TTC549 (cell line): Measurements from ENCODE around the gene DNAJB8.

Experiments used
- FAIRE-seq: peaks from 2 replicates; lab custom pipeline; 2012; peaks lifted over from hg19 to GRCh38; lab: Jason Lieb, UNC

DNAJB8 gene

GRCh38 chr3:128482666-128483656 lies 16.3 kb upstream of the DNAJB8 start:
- no peak for FAIRE-seq

DNA sequence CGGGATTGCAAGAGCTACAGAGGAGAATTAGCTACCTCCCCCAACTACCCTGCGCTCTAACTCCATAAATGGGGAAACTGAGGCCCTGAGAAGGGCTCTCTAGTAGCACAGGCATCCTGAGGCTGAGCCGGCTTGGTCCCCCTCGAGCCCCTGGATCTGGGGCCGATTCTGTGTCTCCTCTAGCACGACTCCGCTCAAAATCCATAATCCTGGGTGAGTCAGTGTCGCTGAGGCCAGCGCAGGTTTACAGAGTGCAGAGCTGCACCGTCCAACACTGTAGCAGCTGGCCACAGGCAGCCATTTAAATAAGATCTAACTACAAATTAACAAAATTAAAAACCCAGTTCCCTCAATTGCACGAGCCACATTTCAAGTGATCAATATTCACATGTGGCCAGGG lies 15.5 kb upstream of the DNAJB8 start:
- FAIRE-seq, result no peak

DNA sequence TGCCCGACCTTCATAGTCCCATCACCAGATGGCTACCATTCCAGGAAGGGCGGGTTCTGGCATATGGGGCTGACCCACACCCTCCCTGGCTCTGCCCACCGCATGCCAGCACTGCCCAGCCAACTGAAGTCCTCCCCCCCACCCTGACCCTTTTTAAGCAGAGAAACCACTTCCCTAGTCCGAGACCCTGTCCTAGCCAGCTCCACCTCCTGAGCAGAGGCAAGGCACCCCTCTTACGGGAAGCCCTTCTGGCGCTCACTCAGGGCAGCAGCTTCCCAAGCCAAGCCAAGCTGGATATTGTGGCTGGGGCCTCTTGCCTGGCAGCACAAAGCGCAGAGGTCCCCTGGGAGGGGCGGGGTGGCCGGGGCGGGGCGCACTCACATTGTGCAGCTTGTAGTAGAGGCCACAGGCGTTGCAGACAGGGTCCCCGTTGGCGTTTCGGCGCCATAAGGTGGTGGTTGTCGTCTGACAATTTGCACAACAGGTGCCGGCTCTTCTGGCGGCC lies 14.8 kb upstream of the DNAJB8 start:
- no peak for FAIRE-seq

- FAIRE-seq, result no peak
Observed at GRCh38 chr3:128480717-128481437, 14.2 kb upstream of the DNAJB8 start.

DNA sequence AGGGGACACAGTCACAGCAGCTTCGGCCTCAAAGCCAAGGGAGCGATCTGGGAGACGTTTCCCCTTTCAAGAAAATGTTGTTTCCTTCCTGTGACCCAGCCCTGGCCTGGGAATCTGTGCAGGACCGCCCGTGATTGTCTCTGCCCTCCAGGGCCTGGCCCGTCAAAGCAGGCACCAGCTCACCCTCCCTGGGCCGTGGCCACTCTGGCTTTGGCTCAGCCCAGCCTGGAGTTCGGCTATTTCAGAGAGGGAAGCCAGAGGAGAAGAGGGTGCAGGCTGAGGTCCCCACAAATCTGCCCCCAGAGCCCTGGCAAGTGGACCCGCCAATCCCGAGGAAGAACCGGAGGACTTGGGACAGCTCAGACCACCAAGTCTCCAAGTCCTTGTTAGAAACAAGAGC lies 13.6 kb upstream of the DNAJB8 start:
- FAIRE-seq, result no peak

DNA sequence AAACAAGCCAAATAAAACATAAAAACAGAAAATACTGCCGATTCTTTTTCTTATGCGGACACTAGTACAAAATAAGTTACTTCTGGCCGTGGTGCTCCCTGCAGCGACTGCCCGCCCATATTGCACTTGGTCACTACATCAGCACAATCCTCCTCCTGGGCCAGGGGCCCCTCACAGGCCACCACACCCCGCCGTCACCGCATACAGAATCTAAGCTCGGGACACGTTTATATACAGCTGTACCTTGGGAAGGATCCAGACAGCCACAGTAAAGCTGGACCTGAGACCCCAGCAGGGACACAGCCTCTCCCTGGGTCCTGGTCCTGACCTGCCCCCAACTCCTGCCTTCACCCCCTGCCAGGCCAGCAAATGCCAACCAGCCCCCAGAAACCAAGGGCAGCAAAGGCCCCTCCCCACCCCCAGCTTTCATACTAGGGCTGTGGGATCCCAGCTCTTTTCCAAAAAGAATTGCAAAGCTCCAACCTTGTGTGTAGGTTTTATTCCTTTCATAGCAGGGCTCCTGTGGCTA lies 12.9 kb upstream of the DNAJB8 start:
- FAIRE-seq, result no peak

DNA sequence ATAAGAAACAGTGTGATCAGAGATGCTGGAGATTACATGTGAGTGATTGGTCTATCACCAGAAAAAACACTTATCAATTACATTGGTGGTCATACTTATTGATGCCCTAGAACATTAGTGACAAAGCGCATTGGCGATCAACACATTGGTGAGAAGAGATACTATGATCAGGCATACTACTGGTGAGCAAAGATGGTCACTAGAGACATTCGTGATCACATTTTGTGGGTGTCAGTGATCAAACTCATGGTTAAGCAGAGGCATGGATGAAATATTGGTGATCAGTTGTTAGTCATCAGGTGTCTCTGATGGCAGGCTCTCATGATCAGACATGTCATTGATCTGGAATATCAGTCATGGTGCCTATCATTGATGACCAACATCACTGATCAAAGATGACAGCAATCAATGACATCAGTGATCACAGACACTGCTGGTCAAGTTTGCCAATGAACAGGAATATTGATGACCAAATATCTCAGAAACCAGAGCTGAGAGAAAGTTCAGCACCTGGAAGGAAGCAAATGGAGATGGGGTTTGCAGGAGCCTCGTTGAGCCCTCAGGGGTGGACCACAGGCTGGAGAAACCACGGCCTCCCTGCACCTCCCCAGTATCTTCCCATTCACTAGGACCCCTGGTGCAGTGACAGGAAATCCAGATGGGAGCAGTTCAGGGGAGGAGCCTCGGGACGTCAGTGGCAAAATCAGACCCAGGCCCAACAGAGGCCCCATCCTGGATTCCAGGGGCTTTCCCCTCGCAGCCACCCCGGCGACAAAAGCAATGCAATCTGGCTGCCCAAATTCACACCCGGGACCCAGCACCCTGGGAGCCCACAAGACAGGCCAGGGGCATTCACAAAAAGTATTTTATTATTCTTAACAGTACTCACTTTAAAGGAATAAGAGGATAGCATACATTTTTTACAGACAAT lies 12.2 kb upstream of the DNAJB8 start:
- FAIRE-seq, result no peak

DNA sequence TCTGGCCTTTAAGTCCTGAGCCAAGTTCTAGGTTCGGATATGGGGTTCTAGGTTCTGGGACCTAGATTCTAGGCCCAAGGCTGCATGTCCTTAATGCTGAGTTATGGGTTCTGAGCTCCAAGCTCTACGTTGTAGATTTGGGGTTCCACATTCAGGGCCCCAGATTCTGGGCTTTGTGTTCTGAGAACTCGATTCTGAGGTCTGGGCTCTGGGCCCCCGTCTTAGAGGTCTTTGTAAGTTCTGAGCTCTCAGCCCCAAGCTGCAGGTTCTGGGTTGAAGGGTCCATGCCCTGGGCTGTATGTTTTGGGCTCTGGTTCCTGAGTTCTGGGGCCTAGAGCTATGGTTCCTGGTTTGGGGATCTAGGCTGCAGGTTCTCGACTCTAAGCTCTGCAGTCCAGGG lies 10.0 kb upstream of the DNAJB8 start:
- no peak for FAIRE-seq

DNA sequence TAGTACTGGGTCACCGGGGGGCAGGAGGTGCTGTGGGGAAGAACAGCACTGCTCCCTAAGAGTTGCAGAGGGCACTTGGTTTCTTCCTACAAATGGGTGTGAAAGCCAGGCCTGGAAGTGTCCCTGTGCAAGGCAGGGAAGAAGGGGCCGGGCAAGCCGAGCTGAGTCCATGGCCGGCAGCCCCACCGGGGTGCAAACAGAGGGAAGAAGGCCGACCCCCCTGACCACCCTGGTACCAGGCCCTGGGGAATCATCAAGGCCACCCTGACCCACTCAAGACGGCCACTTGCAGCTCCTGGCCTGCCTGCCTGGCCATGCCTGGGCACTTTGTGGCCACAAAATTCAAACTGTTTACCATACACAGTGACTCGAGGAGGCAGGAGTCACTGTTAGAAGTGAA lies 8.7 kb upstream of the DNAJB8 start:
- FAIRE-seq, result no peak

- no peak for FAIRE-seq
Observed at GRCh38 chr3:128473737-128474136, 7.0 kb upstream of the DNAJB8 start.

- FAIRE-seq, result no peak
Observed at GRCh38 chr3:128473180-128473519, 6.5 kb upstream of the DNAJB8 start.

GRCh38 chr3:128472449-128473179 lies 5.9 kb upstream of the DNAJB8 start:
- no peak for FAIRE-seq

DNA sequence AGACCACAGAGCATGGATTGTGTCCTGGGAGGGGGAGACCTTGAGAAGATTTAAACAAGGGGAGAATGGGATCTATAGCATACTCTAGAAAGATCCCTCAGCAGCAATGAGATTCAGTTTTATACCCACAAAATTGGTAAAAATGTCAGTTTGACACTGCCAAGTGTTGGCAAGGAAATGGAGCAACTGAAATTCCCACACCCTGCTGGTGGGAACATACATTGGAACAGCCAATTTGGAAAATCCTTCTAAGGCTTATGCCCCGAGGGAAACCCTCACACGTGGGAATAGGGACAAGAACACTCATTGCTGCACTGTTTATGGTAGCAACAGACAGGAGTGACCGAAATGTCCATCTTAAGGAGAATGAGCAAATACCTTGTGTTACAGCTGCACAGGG lies 5.0 kb upstream of the DNAJB8 start:
- FAIRE-seq, result no peak

DNA sequence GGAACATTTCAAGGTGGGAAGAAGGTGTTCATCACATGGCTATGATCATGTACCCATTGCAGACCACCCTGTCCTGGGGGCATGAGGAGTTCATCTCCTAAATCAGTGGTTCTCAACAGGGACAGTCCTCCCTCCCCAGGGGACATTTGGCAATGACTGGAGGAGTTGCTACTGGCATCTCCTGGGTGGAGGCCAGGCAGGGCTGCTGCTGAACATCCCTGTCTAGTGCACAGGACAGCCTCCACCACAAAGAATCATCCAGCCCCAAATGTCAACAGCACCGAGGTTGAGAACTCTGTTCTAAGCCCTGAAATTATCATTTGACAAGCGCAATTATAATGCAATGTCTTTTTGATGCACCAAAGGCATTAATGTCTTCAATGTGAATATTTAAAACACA lies 4.4 kb upstream of the DNAJB8 start:
- no peak for FAIRE-seq

GRCh38 chr3:128470134-128470899 lies 3.6 kb upstream of the DNAJB8 start:
- no peak for FAIRE-seq

DNA sequence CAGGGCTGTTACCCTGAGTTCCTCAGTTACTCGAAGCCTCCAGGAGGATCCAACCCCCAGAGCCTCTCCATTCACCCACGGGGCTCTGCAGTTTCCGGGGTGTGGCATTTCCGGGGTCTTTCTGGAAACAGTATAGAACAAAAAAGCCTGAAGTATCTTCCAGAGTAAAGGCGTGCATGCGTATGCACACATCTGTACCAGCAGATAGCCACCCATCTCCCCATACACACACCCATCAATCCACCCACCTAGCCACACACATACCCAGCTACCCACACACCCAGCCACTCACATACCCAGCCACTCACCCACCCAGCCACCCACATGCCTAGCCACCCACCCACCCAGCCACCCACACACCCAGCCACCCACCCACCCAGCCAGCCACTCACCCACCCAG lies 2.9 kb upstream of the DNAJB8 start:
- no peak for FAIRE-seq

DNA sequence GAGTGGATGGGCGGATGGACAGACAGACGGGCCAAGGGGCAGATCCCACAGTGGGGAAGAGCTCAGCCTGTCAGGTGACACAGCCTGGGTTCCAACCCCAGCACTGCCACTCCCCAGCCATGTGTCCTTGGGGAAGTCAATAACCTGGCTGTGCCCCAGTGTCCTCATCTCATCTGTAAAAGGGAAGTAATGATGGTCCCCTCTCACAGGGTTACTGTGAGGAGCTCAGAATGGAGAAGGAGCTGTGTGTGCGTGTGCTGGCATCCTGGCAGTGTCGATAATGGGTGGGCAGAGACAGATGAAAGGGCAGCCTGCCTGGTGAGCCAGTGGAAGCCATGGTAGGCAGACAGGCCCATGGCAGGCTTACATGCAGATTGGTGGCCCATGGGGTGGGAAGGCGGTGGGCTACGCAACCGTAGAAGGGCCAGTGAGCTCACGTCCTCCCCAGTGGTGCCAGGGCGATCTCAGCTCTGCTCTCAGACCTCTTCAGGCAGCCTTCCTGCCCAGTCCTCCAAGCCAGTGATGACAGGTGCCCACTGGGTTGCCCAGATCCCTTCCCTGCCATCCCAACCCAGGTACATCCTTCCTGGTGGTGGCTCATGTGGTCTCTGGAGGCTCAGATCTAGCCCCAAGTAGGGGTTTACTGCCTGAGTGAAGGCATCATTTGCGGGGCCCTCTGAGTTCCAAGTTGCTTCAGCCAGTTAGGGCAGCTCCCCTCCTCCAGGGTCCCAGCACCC lies 2.3 kb upstream of the DNAJB8 start:
- no peak for FAIRE-seq

DNA sequence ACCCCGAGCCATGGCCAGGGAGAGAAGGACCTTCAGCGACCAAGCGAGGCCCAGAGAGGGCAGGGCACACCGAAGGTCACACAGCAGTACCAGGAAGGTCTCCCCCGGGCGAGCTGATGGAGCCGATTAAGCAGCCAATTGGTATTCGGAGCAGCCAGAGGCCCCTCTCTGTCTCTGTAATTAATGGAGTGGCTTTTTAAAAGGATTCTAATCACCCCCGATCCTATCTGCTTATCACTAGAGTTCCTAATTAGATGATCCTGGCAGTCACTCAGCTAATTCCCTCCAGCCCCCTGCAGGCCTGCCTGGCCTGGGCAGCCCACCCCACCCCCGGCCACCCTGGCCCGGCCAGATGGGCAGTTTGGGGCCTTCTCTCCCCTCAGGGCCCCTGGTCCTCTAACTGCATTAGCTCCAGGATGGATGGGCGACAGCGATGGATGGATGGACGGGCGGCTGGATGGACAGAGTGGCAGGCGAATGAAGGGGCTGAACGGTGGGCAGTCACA lies 1.6 kb upstream of the DNAJB8 start:
- no peak for FAIRE-seq

DNA sequence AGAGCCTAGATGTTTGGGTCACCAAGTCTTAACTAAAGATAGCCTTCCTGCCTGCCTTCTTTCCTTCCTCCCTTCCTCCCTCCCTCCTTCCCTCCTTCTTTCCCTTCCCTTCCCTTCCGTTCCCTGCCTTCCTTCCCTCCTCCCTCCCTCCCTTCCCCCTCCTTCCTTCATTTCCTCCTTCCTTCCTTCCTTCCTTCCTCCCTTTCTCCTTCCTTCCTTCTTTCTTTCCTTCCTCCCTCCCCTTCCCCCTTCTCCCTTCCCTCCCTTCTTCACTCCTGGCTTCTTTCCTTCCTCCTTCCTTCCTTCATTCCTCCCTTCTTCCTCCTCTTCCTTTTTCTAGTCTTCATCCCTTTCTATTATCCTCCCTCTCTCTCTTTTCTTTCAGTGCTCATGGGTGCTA lies 2.0 kb downstream of the DNAJB8 start:
- FAIRE-seq, result no peak

DNA sequence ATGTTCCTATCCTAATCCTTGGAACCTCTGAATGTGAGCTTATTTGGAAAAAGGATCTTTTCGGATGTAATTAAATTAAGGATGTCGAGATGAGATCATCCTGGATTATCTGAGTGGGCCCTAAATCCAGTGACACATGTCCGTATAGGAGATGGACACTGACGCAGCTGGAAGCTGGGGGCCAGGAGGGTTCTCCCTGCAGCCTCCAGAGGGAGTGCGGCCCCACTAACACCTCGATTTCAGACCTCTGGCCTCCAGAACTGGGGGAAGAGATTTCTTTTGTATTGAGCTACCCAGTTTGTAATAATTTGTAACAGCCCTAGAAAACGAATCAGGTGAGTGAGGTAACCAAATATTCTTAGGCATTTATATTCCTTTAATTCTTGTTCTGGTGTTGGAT lies 2.5 kb downstream of the DNAJB8 start:
- FAIRE-seq, result no peak
